PC-3 (cell line): ENCODE data around the gene USP46. TPM values are rescaled to one million over a fixed set of nuclear protein-coding genes. Genes with fewer than 3 reads are reported as not detected.

Experiments used
- ATAC-seq: fragments of 200-7000 bp; cut with Tn5 transposase; 2 replicates; pipeline ENCODE4 v1.9.1; 2020; ENCODE audit warnings: mild to moderate bottlenecking, moderate library complexity
- BruUV-seq: library from RNA; stranded (reverse); fragments of 400-500 nt; replicated peaks from 2 replicates; lab custom pipeline; 2021; lab: Mats Ljungman, UMichigan
- CTCF ChIA-PET: fragments of 300-600 bp; sonication (Branson Sonifier 250); formaldehyde crosslinking; loops from one replicate; lab custom pipeline; 2022; ENCODE audit warnings: antibody characterized with exemption; lab: Charles Lee
- POLR2A ChIA-PET: fragments of 300-600 bp; sonication (Branson Sonifier 250); formaldehyde crosslinking; loops from one replicate; lab custom pipeline; 2022; ENCODE audit warnings: antibody characterized with exemption; ENCODE audit not compliant: unreplicated experiment; lab: Charles Lee
- DNase-seq: peaks from one replicate; pipeline ENCODE4 v3.0.0-alpha.2; 2015
- H2AFZ ChIP-seq: fragments of 300-600 bp; sonication (generic); 2 replicates; pipeline ENCODE4 v1.6.0; 2016; ENCODE audit warnings: antibody characterized with exemption, low read length
- H3F3A ChIP-seq: fragments of 300-600 bp; sonication (generic); one replicate; pipeline ENCODE4 v1.6.0; 2017; ENCODE audit warnings: antibody characterized with exemption, low read length, control low read depth, mild to moderate bottlenecking; ENCODE audit not compliant: unreplicated experiment
- H3K27ac ChIP-seq: fragments of 300-600 bp; sonication (generic); 2 replicates; pipeline ENCODE4 v1.5.1; 2016; ENCODE audit warnings: mild to moderate bottlenecking, low read length
- H3K27me3 ChIP-seq: fragments of 300-600 bp; sonication (generic); 2 replicates; pipeline ENCODE4 v1.6.1; 2016; ENCODE audit warnings: low read length, mixed read lengths
- H3K36me3 ChIP-seq: fragments of 300-600 bp; sonication (generic); 2 replicates; pipeline ENCODE4 v1.6.1; 2016; ENCODE audit warnings: low read depth, mixed run types, low read length, mixed read lengths
- H3K4me1 ChIP-seq: fragments of 300-600 bp; sonication (generic); 2 replicates; pipeline ENCODE4 v1.5.1; 2016; ENCODE audit warnings: low read length; ENCODE audit not compliant: insufficient read depth
- H3K4me2 ChIP-seq: fragments of 300-600 bp; sonication (generic); 2 replicates; pipeline ENCODE4 v1.6.0; 2016; ENCODE audit warnings: low read length
- H3K4me3 ChIP-seq: fragments of 300-600 bp; sonication (generic); 2 replicates; pipeline ENCODE4 v1.5.1; 2016; ENCODE audit warnings: mild to moderate bottlenecking, low read length, mixed read lengths
- H3K79me2 ChIP-seq: fragments of 300-600 bp; sonication (generic); 2 replicates; pipeline ENCODE4 v1.6.1; 2017; ENCODE audit warnings: low read length, mixed read lengths
- H3K9ac ChIP-seq: fragments of 300-600 bp; sonication (generic); 2 replicates; pipeline ENCODE4 v1.6.0; 2016; ENCODE audit warnings: mild to moderate bottlenecking, low read length
- H3K9me2 ChIP-seq: fragments of 300-600 bp; sonication (generic); replicated peaks from 2 replicates; pipeline ENCODE4 v1.6.1; 2016; ENCODE audit warnings: mixed run types, low read length, mixed read lengths
- H3K9me3 ChIP-seq: fragments of 300-600 bp; sonication (generic); 2 replicates; pipeline ENCODE4 v1.6.1; 2016; ENCODE audit warnings: low read length, mixed read lengths
- H4K20me1 ChIP-seq: fragments of 300-600 bp; sonication (generic); 2 replicates; pipeline ENCODE4 v1.6.1; 2016; ENCODE audit warnings: low read length, mixed read lengths
- CTCF ChIP-seq: fragments of 300-600 bp; sonication (generic); conservative IDR thresholded peaks from 2 replicates; pipeline ENCODE4 v1.5.1; 2017; ENCODE audit warnings: antibody characterized with exemption, low read depth, mild to moderate bottlenecking, low read length
- EZH2 ChIP-seq: fragments of 300-600 bp; sonication (generic); IDR thresholded peaks from one replicate; pipeline ENCODE4 v1.6.1; 2017; ENCODE audit warnings: antibody characterized with exemption, mild to moderate bottlenecking, low read length; ENCODE audit not compliant: unreplicated experiment
- EZH2phosphoT487 ChIP-seq: fragments of 300-600 bp; sonication (generic); IDR thresholded peaks from 2 replicates; pipeline ENCODE4 v1.6.1; 2018; ENCODE audit warnings: mild to moderate bottlenecking, antibody characterized with exemption, low read length, borderline replicate concordance
- intact Hi-C: fragments of 100-400 bp; cut with micrococcal nuclease; formaldehyde crosslinking; loops from 2 replicates; pipeline ENCODE4 v1.9.0; 2023
- total RNA-seq: library from RNA; depleted of rRNA; stranded (reverse); fragments of >200 nt; gene quantifications from 2 replicates; pipeline ENCODE4 v1.2.3, GENCODE V29; 2014

USP46 gene
- total RNA-seq, 1 experiment from 2014 or later, result 9.4 TPM

DNA sequence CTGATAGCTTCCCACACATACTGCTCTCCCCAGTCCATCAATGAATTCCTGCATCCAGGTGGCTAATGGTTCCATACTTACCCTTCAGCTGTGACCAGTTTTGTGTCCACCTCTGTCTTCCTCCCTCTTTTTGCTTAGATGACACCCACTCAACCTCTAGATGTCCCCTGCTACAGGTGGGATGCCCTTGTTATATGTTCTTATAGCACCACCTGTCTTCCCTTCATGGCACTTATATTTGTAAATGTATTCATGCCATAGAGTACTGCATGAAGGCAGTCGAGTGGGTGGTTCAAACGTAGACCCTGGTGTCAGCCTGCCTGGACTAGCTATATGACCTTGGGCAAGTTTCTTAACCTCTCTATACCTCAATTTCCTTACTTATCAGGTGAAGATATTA is 6.5 kb upstream of the USP46 start:
- no peaks in the 10 kb centered on the region for H3K79me2 ChIP-seq
- H3K4me3 ChIP-seq, result no peak overlapping the region
- ChIA-PET CTCF (interaction anchor here (1.3 kb wide), 1 partner anchor 120 kb away, joined by 6 read pairs; no protein-coding TSS in a partner anchor), POLR2A (no interaction called here)
- no peaks in the 10 kb centered on the region; the same call in 1 of the 2 replicates for H3K36me3 ChIP-seq
- H3K9me3 ChIP-seq, result no peaks in the 10 kb centered on the region
- DNase-seq (peak; percentile 47), ATAC-seq (peak; percentile 86)
- H2AFZ ChIP-seq, result no peak overlapping the region
- H3K27ac ChIP-seq, result no peak overlapping the region
- no peaks in the 10 kb centered on the region for H4K20me1 ChIP-seq
- H3K4me2 ChIP-seq, result no peak overlapping the region
- intact Hi-C loops, result loop anchor here (1.0 to 10.0 kb wide), 6 partner anchors 121 to 1569 kb away; no protein-coding TSS in a partner anchor
- H3K9me2 ChIP-seq, result no peaks in the 10 kb centered on the region
- no peaks in the 10 kb centered on the region for H3K27me3 ChIP-seq
- BruUV-seq, result no TSS peak
- peak; percentile 72 for TF ChIP-seq CTCF
- no peak for TF ChIP-seq EZH2
- no peaks in the 10 kb centered on the region for H3F3A ChIP-seq
- peaks cover under 1% of the 10 kb centered on the region; the same call in 1 of the 2 replicates for H3K4me1 ChIP-seq
- H3K9ac ChIP-seq, result no peak overlapping the region

- Histone ChIP-seq H3K4me2 (no peak overlapping the region), H3K4me3 (no peak overlapping the region), H3K9me3 (no peaks in the 10 kb centered on the region), H3K9me2 (no peaks in the 10 kb centered on the region), H4K20me1 (no peaks in the 10 kb centered on the region), H3K4me1 (peaks cover 7% of the 10 kb centered on the region), H3K27ac (no peak overlapping the region), H3K9ac (no peak overlapping the region), H3K79me2 (peaks cover 6% of the 10 kb centered on the region; the same call in 1 of the 2 replicates), H3K36me3 (no peaks in the 10 kb centered on the region; the same call in 1 of the 2 replicates), H3K27me3 (no peaks in the 10 kb centered on the region), H3F3A (no peaks in the 10 kb centered on the region), H2AFZ (no peak overlapping the region)
- TF ChIP-seq EZH2 (no peak), EZH2phosphoT487 (no peak), CTCF (no peak)
- no peak for ATAC-seq
- intact Hi-C loops, result loop anchor here (2.0 to 10.0 kb wide), 4 partner anchors 120 to 1570 kb away; no protein-coding TSS in a partner anchor
- ChIA-PET CTCF (no interaction called here), POLR2A (no interaction called here)
- BruUV-seq, result no TSS peak
- DNase-seq, result no peak
Measured at GRCh38 chr4:52664479-52664878, 5.4 kb upstream of the USP46 start.

DNA sequence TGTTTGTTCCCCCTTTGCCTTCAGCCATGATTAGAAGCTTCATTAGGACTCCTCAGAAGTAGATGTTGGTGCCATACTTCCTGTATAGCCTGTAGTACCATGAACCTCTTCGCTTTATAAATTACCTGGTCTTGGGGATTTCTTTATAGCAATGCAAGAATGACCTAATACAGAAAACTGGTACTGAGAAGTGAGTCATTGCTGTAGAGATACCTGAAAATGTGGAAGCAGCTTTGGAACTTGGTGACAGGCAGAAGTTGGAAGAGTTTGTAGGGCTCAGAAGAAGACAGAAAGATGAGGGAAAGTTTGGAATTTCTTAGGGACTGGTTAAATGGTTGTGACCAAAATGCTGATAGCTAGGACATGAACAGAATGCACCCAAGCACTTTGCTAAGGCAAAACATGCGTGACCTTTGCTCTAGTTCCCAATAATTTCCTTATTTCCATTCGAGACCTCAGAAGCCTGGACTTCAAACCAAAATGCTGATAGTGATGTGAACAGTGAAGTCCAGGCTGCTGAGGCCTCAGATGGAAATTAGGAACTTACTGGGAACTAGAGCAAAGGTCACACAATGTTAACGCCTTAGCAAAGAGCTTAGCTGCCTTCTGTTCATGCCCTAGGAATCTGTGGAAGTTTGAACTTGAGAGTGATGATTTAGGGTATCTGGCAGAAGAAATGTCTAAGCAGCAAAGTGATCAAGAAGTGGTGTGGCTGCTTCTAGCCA is 3.0 kb upstream of the USP46 start:
- H3K79me2 ChIP-seq, result peaks cover 19% of the 10 kb centered on the region
- TF ChIP-seq CTCF (no peak), EZH2phosphoT487 (no peak), EZH2 (no peak)
- no peak overlapping the region for H3K4me2 ChIP-seq
- intact Hi-C loops, result loop anchor here (10.0 kb wide), 1 partner anchor 1573 kb away; no protein-coding TSS in a partner anchor
- H3K36me3 ChIP-seq, result no peaks in the 10 kb centered on the region; the same call in 1 of the 2 replicates
- no TSS peak for BruUV-seq
- ChIA-PET POLR2A (no interaction called here), CTCF (no interaction called here)
- H3K27me3 ChIP-seq, result no peaks in the 10 kb centered on the region
- no peaks in the 10 kb centered on the region for H3F3A ChIP-seq
- H3K4me1 ChIP-seq, result peaks cover 16% of the 10 kb centered on the region
- H4K20me1 ChIP-seq, result no peaks in the 10 kb centered on the region
- no peak overlapping the region for H3K9ac ChIP-seq
- no peaks in the 10 kb centered on the region for H3K9me3 ChIP-seq
- no peak overlapping the region for H2AFZ ChIP-seq
- no peak overlapping the region for H3K4me3 ChIP-seq
- DNase-seq (peak; percentile 38), ATAC-seq (no peak)
- no peaks in the 10 kb centered on the region for H3K9me2 ChIP-seq
- no peak overlapping the region for H3K27ac ChIP-seq
